ENCODE data around the gene ZBP1.

Gene ZBP1

GRCh38 chr20:57596358-57596757 is 23.9 kb downstream of the ZBP1 start:
- no peak for DNase-seq

DNA sequence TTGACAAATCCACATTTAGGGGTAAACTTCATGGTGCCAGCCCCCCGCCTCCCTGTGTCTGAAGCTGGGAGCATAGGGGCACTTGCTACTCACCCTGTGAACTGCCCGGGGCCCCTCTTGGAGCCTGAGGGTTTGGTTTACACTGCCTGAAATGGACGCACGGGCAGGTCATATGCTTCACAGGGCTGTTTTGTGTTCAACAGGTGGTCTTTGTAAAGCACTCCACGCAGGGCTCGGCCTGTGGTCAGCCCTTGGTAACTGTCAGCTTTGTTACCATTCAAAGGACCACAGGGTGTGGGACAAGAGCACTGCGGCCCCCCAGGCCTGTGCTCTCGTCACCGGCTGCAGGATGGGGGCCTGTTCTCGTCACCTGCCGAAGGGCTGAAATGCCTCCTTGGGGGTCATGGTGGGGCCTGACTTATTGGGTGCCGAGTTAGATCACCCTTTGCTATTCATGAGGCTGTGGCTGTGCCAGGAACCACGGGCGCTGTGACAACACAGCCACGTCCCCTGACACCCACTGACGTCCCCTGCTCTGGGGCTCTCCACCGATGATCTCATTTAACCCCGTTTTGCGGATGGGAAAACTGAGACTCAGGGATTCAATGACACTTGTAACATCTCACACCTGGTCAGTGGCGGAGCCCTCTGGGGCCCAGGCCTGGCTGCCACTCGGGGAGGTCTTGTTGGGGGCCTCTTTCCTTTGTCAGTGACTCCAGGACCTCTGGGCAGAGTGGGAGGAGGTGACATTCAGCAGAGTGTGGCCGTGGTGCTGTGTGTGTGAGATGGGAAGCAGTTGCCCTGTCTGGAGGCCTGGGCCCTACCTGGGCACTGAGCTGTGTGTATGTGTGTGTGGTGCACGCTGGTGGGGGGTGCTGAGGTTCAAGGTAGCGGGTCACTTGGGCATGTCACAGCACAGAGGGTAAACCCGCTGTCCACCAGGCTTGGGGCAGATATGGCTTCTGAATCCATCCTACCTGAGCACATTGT is 24.9 kb downstream of the ZBP1 start:
- no peak for DNase-seq

DNA sequence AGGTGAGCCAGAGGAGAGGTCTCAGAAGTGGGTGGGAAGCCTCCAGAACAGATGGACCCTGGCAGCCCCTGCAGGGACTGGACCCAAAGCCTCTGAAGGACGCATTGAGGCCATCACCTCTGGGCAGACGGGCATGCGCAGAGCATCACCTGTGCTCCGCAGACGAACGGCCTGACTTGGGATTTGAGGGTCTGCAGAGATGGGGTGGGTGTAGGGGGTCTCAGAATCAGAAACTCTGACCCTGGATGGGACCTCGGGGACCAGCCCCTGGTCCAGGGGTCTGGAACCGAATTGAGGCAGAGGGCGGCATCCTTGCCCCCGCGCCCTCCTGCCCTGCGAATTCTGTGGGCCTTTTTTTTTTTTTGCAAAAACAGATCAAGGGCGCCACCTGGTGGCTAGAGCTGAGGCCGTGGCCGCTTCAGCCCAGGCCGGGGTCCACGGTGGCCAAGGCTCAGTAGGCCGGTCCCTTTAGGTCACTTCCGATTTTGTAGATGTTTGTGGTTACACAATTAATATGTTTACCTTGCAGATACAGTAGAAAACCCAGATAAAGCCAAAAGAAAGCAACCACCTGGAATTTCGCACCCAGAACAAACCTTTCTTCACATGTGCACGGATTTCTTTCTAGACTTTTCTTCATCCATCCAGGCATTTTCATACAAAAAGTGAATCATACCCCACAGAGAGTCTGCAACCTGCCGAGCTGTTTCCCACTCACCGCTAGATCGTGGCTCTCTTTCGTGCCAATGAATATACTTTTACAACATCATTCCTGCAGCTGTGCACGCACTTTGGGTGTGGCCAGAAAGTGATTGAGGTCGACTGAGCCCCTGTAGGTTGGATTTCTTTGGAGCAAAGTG is 25.9 kb downstream of the ZBP1 start:
- DNase-seq, result no peak

DNA sequence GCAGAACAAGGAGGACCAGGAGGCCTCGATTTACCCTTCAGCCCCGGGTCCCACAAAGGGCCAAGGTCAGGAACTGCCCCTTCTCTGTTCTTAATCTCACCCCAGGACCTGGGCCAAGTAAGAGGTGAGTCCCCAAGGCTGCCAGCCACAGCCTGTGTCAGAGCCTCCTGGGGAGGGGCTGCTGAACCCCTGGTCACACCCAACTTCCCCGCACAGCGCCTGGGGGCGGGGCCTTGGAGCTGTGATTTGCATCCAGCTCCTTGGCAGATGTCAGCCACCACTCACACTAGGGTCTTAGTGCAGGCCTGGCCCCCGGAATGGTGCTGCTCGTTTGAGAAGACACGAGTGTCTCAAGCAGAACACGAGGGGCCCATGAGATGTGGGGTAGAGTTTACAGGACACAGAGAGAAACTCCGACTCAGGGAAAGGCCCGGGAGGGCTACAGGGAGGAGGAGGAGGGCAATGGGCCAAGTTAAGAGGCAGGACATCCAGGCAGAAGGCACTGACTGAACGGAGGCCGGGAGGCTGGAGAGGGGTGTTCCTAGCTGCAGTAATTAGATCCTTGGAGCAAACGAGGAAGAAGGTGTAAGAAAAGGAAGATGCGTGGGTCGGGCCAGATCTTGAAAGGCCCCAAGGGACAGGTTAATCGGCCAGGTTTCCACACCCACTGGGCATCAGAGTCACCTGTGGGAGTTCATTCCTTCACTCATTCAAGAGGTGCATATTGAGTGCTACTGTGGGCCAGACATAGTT is 26.9 kb downstream of the ZBP1 start:
- DNase-seq, result no peak

GRCh38 chr20:57592263-57593092 is 27.7 kb downstream of the ZBP1 start:
- no peak for DNase-seq

DNA sequence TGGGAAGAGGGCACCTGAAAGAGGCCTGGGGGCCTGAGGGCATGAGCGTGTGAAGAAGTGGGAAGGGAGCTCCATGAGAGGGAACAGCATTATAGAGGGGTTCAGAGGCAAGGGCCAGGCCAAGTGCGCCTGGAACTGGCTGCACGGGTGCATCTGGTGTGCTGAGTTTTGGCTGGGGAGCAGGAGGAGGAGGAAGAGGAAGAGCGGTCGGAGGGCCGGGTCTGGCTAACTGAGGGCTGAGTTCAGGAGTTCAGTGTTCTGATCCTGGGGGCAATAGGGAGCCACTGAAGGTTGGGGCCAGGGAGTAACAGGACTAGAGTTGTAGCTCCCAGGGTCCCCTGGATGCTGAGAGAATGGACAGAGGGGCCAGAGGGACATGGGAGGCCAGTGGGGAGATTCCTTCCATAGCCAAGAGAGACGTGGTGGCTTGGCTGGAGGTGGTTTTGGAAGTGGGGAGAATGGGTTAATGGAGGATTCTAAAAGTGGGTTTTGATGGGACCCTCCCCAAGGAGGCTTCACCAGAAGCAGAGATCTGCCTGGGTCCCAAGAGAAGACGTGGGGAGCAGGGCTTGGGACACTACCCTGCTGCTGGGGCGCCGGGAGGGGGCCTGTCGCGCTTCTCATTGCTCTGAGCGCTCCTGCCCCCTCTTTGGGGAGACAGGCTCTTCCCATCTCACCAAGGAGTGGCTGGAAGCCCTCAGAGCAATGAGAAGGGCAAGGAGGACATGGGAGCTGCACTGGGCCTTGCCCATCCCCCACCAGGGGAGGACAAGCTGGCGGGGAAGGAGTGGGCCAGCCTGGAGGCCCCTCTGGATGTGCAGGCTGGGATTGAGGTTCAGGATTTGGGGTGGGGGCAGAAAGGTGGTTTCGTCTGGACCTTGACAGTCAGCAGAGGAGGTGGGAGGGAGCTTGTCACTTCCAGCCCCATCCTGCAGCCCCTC is 28.7 kb downstream of the ZBP1 start:
- no peak for DNase-seq

- no peak for DNase-seq
These were observed 29.5 kb downstream of the ZBP1 start for GRCh38 chr20:57590485-57591288.

DNA sequence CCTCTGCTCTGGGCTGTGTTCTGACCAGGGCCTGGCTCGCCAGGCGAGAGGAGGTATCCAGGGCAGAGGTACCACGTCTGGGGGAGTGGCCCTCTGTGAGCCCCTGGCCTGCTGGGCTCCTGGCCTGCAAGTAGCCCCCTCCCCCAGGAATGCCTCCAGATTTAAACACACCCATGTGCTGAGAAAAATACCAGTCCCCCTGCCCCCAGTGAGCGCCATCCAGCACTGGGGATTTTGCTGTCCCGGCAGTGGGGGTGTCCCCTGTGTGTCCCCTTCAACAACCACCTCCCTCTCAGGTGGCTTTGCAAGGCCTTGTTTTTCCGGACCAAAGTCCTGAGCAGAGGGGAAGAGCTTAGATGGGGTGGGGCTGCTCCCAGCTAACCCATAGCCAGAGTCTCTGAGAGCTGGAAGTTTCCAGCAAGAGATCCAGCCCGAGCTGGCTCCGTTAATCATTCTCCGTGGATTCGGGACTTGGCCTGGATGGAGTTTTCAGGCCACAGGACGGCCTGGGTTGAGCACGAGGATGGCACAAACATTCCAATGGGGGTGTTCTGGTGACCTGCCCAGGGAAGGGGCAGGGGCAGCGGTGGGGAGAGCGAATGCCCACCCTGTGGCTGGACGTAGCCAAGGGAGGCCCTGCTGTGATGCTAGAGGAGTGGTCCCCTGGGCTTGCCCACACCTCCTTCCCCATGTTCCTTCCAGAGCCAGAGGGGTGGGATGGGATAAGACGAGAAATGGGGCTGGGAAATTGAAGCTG is 30.3 kb downstream of the ZBP1 start:
- no peak for DNase-seq

DNA sequence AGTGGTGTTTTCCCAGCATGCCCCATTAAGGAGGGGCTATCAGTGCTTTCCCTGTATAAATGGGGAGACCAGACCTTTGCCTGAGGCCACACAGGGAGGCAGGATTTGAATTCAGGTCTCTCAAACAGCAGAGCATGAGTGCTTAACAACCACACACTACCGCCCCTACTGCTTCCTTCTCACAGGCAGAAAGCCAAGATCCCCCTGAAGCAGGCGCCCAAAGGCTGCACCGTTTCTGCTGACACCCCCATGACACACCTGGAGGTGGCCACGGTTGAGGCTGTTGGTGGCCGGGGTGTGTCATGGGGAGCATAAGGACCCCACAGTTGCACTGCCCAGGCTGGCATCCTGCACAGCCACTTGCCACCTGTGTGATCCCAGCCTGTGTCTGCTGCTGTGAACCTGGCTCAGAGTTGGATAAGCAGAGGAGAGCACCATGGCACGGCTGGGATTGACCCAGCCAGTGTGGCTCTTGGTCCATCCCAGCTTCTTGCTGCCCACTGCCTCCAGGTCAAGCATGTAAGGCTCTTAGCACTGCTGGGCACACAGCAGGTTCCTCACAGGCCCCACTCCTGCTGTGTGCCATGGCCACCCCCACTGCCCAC is 31.0 kb downstream of the ZBP1 start:
- no peak for DNase-seq

DNA sequence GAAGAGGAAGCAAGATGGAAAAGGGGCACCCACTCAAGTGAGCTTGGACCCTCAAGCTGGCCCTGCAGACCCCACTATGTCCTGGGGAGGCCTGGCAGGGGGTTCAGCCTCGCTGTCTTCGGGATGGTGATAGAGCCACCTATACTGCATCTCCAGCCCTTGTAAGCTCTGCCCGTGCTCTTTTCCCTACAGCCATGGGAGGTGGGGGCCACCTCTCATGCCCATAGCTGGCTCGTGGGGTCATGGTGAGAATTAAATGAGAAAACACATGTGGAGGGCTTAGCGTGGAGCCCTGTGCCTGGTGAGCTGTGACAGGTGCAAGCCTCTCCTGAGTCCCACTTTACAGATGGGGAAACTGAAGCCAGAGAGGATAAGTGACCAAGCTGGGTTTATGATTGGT is 31.6 kb downstream of the ZBP1 start:
- DNase-seq, result no peak

DNA sequence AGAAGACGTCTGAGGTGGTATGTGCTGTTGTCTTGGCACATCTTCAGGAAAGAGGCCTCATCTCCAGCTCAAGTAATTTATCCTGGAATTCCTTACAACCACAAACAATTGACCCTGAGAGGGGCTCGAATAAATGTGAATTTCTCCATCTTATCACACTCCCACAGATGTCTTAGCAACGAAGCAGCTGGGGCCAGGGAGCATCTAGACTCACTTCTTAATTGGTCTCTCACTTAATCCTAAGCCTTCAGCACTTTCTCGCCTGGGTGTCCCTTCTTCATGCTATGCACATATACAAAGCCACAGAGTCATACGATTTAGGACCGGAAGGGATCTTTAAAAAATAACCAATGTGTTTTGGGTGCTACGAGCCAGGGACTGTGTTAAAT is 32.2 kb downstream of the ZBP1 start:
- no peak for DNase-seq

DNA sequence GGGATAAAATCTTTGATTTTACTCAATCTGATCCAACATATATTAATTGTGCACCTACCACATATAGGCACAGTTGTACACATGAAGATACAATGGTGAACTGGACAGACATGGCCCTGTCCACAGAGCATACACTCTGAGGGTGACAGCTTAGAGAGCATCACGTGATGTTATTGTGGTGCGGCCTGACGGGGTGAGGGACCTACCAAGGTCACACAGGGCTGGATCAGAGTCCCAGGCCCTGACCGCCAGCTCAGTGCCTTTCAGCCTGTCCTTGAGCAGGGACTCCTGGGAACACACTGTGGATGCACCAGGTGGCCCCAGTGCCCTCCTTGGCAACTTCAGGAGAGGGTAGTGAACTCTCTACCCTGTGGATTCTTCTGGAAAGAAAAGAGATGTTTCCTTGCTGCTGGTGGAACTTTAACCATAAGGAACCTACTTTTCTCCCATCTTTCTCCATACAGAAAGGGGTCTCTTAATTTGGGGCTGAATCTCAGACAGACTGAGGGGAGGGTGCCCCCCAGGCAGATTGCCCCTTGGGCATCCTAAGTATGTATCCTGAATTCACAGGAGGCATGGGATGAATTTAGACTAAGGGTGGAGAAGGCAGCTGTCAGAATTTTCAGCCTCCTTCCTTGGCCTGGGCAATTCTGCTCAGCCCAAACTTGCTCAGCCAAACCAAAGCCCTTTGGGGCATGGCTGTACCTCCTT is 32.8 kb downstream of the ZBP1 start:
- DNase-seq, result no peak

DNA sequence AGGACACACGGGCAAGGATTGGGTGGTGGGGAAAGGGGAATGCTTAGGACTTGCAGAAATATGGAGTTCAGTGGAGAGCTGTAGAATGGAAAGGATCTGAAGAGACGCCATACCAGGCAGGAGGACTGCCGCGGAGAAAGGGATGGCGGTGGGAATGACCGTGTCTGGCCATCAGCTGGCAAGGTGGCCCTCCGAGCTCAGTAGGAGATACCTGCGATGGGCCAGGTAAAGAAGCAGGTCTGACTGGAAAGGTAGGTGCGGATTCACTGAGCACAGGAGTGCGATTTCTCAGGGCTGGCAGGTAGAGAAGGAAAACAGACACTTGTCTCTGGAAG is 33.3 kb downstream of the ZBP1 start:
- no peak for DNase-seq

DNA sequence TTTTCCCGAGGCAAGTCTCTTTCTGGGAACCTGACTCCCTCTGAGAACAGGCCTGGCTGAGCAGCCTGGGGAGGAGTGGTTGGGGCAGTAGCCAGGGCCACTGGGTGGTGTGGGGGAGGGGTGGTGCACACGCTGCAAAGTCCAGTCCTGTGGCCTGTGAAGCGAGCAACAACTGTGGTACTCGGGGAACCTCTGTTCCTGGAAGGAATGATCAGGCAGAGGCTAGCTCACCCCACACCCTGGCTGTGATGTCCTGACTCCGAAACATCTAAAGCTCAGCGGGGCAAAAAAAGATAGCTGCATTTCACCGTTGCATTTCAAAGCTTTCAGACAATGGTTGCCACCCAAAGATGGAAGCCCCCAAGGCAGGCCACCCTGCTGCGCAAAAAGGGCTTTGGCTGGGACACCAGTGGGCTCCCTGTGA is 33.8 kb downstream of the ZBP1 start:
- no peak for DNase-seq

- no peak for DNase-seq
These were observed 34.6 kb downstream of the ZBP1 start for GRCh38 chr20:57585466-57586213.

DNA sequence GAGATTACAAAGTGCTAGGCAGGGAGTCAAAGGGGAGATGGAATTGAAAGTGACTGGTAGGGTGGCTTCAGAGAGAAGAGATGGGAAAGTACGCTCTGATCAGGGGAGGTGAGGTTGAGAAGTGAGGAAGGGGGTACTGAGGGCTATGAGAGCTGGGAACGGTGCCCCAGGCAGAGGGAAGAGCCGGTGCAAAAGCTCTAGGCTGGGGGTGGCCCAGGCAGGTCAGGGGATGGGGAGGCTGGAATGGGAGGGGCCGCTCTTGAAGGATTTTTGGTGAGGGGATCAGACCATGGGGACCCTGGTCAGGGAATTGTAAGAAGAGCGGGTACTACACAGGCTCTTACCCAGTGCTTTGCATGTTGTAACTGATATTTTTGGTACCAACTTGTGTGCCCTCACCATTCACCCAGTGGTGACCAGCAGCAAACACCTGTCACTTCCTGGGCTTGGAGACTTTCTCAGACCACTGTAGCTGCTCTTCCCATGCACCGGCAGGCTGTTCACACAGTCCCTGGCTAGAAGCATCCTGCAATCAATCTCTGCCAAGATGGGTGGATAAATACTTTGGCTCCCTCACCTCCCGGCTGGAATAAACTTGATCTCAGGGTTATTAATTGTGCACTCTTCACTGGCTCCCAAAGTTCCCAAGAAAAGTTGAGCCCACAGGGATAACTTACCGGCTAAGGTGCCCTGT is 35.3 kb downstream of the ZBP1 start:
- DNase-seq, result no peak

Measured in islet precursor cell (in vitro differentiated cells).